HEK293 (cell line): ENCODE results near the gene IGFBP2.

Experiments used
- CTCF ChIA-PET: fragments of 350-600 bp; formaldehyde crosslinking; extraction: SDS; loops from one replicate; lab custom pipeline; 2021; ENCODE audit warnings: antibody characterized with exemption; lab: Yijun Ruan, JAX
- POLR2A ChIA-PET: fragments of 300-600 bp; formaldehyde crosslinking; extraction: SDS; loops from one replicate; lab custom pipeline; 2020; ENCODE audit warnings: antibody characterized with exemption, inconsistent platforms; lab: Yijun Ruan, JAX
- H3K27ac ChIP-seq: fragments of 200-500 bp; sonication (Bioruptor generic); 2 replicates; pipeline ENCODE4 v1.5.1; 2014; ENCODE audit warnings: low read depth, low read length, control low read depth, inconsistent platforms; ENCODE audit errors: extremely low read depth
- H3K36me3 ChIP-seq, 2 experiments: fragments of 200-500 bp in 1 of 2; sonication (Bioruptor generic) in 1 of 2; 1 replicate in 1 of 2; 2 replicates in 1 of 2; pipeline ENCODE4 v1.5.1; 2014 to 2017; ENCODE audit warnings: inconsistent platforms in 2 of 2, low read length in 2 of 2; ENCODE audit not compliant: control insufficient read depth in 2 of 2, insufficient read depth in 1 of 2
- H3K4me1 ChIP-seq: fragments of 200-500 bp; sonication (Bioruptor generic); 2 replicates; pipeline ENCODE4 v1.5.1; 2014; ENCODE audit warnings: mild to moderate bottlenecking, low read length, inconsistent platforms; ENCODE audit not compliant: control insufficient read depth, insufficient read depth
- H3K4me3 ChIP-seq: 2 replicates; pipeline ENCODE4 v1.5.1; 2011; ENCODE audit warnings: low read depth, mild to moderate bottlenecking, control low read depth, low read length, moderate library complexity
- H3K9me3 ChIP-seq: fragments of 200-500 bp; sonication (Bioruptor generic); 2 replicates; pipeline ENCODE4 v1.5.1; 2014; ENCODE audit warnings: low read depth, low read length, inconsistent platforms; ENCODE audit not compliant: control insufficient read depth, insufficient read depth
- BCL11B ChIP-seq: fragments of 450-650 bp; formaldehyde crosslinking; IDR thresholded peaks from 2 replicates; pipeline ENCODE4 v1.5.1; 2016; ENCODE audit warnings: low read depth, missing biosample characterization, missing genetic modification characterization
- EGR2 ChIP-seq: fragments of 450-650 bp; formaldehyde crosslinking; IDR thresholded peaks from 2 replicates; pipeline ENCODE4 v1.5.1; 2016; ENCODE audit warnings: low read depth, missing biosample characterization, missing genetic modification characterization
- GLIS1 ChIP-seq: fragments of 450-650 bp; formaldehyde crosslinking; IDR thresholded peaks from 2 replicates; pipeline ENCODE4 v1.5.1; 2016; ENCODE audit warnings: missing biosample characterization, missing genetic modification characterization
- HOXA7 ChIP-seq: sonication (generic); formaldehyde crosslinking; IDR thresholded peaks from 2 replicates; pipeline ENCODE4 v1.8.1; 2022; ENCODE audit warnings: missing genetic modification reagents, borderline replicate concordance
- KLF1 ChIP-seq: fragments of 450-650 bp; formaldehyde crosslinking; IDR thresholded peaks from 2 replicates; pipeline ENCODE4 v1.5.1; 2016; ENCODE audit warnings: missing biosample characterization, missing genetic modification characterization
- KLF7 ChIP-seq: fragments of 450-650 bp; formaldehyde crosslinking; IDR thresholded peaks from 2 replicates; pipeline ENCODE4 v1.5.1; 2016; ENCODE audit warnings: missing biosample characterization, missing genetic modification characterization, borderline replicate concordance
- MEIS1 ChIP-seq: sonication (generic); formaldehyde crosslinking; IDR thresholded peaks from 2 replicates; pipeline ENCODE4 v1.8.1; 2022; ENCODE audit warnings: missing genetic modification reagents, mild to moderate bottlenecking, borderline replicate concordance
- MYNN ChIP-seq: fragments of 450-650 bp; formaldehyde crosslinking; IDR thresholded peaks from 2 replicates; pipeline ENCODE4 v1.5.1; 2016; ENCODE audit warnings: missing biosample characterization, missing genetic modification characterization, borderline replicate concordance
- OVOL3 ChIP-seq: fragments of 450-650 bp; formaldehyde crosslinking; IDR thresholded peaks from 2 replicates; pipeline ENCODE4 v1.5.1; 2016; ENCODE audit warnings: missing biosample characterization, missing genetic modification characterization
- SCRT1 ChIP-seq: fragments of 450-650 bp; formaldehyde crosslinking; IDR thresholded peaks from 2 replicates; pipeline ENCODE4 v1.5.1; 2016; ENCODE audit warnings: missing biosample characterization, missing genetic modification characterization, borderline replicate concordance
- SP3 ChIP-seq: fragments of 450-650 bp; formaldehyde crosslinking; IDR thresholded peaks from 2 replicates; pipeline ENCODE4 v1.5.1; 2016; ENCODE audit warnings: missing biosample characterization, missing genetic modification characterization
- ZBTB21 ChIP-seq: fragments of 450-650 bp; formaldehyde crosslinking; IDR thresholded peaks from 2 replicates; pipeline ENCODE4 v1.5.1; 2017; ENCODE audit warnings: missing biosample characterization, missing genetic modification characterization
- ZBTB8A ChIP-seq: fragments of 450-650 bp; formaldehyde crosslinking; IDR thresholded peaks from 2 replicates; pipeline ENCODE4 v1.5.1; 2016; ENCODE audit warnings: missing biosample characterization, missing genetic modification characterization
- ZNF155 ChIP-seq: fragments of 450-650 bp; formaldehyde crosslinking; IDR thresholded peaks from 2 replicates; pipeline ENCODE4 v1.5.1; 2016; ENCODE audit warnings: missing biosample characterization, missing genetic modification characterization
- ZNF157 ChIP-seq: fragments of 450-650 bp; formaldehyde crosslinking; IDR thresholded peaks from 2 replicates; pipeline ENCODE4 v1.5.1; 2016; ENCODE audit warnings: missing biosample characterization, missing genetic modification characterization
- ZNF2 ChIP-seq: fragments of 450-650 bp; formaldehyde crosslinking; IDR thresholded peaks from 2 replicates; pipeline ENCODE4 v1.5.1; 2016; ENCODE audit warnings: missing biosample characterization, missing genetic modification characterization
- ZNF211 ChIP-seq: fragments of 450-650 bp; formaldehyde crosslinking; IDR thresholded peaks from 2 replicates; pipeline ENCODE4 v1.5.1; 2016; ENCODE audit warnings: low read depth, missing biosample characterization, missing genetic modification characterization
- ZNF239 ChIP-seq: fragments of 450-650 bp; formaldehyde crosslinking; IDR thresholded peaks from 2 replicates; pipeline ENCODE4 v1.5.1; 2016; ENCODE audit warnings: missing biosample characterization, missing genetic modification characterization
- ZNF335 ChIP-seq: fragments of 450-650 bp; formaldehyde crosslinking; conservative IDR thresholded peaks from 2 replicates; pipeline ENCODE4 v1.5.1; 2016; ENCODE audit warnings: missing biosample characterization, missing genetic modification characterization
- ZNF354C ChIP-seq: fragments of 450-650 bp; formaldehyde crosslinking; IDR thresholded peaks from 2 replicates; pipeline ENCODE4 v1.5.1; 2016; ENCODE audit warnings: missing biosample characterization, missing genetic modification characterization, low read depth, borderline replicate concordance
- ZNF391 ChIP-seq: fragments of 450-650 bp; formaldehyde crosslinking; IDR thresholded peaks from 2 replicates; pipeline ENCODE4 v1.5.1; 2016; ENCODE audit warnings: low read depth, missing biosample characterization, missing genetic modification characterization, borderline replicate concordance
- ZNF433 ChIP-seq: fragments of 450-650 bp; formaldehyde crosslinking; IDR thresholded peaks from 2 replicates; pipeline ENCODE4 v1.5.1; 2016; ENCODE audit warnings: missing biosample characterization, missing genetic modification characterization, low read depth
- ZNF544 ChIP-seq: fragments of 450-650 bp; formaldehyde crosslinking; IDR thresholded peaks from 2 replicates; pipeline ENCODE4 v1.5.0; 2017; ENCODE audit warnings: missing biosample characterization, missing genetic modification characterization
- ZNF629 ChIP-seq: fragments of 450-650 bp; formaldehyde crosslinking; IDR thresholded peaks from 2 replicates; pipeline ENCODE4 v1.5.1; 2017; ENCODE audit warnings: missing biosample characterization, missing genetic modification characterization
- ZNF677 ChIP-seq: fragments of 450-650 bp; IDR thresholded peaks from 2 replicates; pipeline ENCODE4 v1.5.0; 2018; ENCODE audit warnings: missing biosample characterization, mild to moderate bottlenecking, missing genetic modification characterization, moderate library complexity
- ZNF701 ChIP-seq: fragments of 450-650 bp; formaldehyde crosslinking; IDR thresholded peaks from 2 replicates; pipeline ENCODE4 v1.5.1; 2016; ENCODE audit warnings: missing biosample characterization, missing genetic modification characterization
- ZNF76 ChIP-seq: fragments of 450-650 bp; formaldehyde crosslinking; IDR thresholded peaks from 2 replicates; pipeline ENCODE4; 2016; ENCODE audit warnings: low read depth, missing biosample characterization, missing genetic modification characterization, borderline replicate concordance
- ZNF791 ChIP-seq: fragments of 450-650 bp; formaldehyde crosslinking; IDR thresholded peaks from 2 replicates; pipeline ENCODE4 v1.5.1; 2016; ENCODE audit warnings: missing biosample characterization, missing genetic modification characterization
- TF ChIP-seq, protein P1 (sequence below): fragments of 450-650 bp; formaldehyde crosslinking; IDR thresholded peaks from 2 replicates; pipeline ENCODE4 v1.5.1; 2017; ENCODE audit warnings: missing biosample characterization, mild to moderate bottlenecking, missing genetic modification characterization, moderate library complexity
- TF ChIP-seq, protein P2 (sequence below): fragments of 450-650 bp; formaldehyde crosslinking; IDR thresholded peaks from 2 replicates; pipeline ENCODE4; 2016; ENCODE audit warnings: missing biosample characterization, missing genetic modification characterization
- TF ChIP-seq, protein P3 (sequence below): fragments of 450-650 bp; IDR thresholded peaks from 2 replicates; pipeline ENCODE4 v1.5.1; 2018; ENCODE audit warnings: missing biosample characterization, missing genetic modification characterization
- TF ChIP-seq, protein P4 (sequence below): fragments of 450-650 bp; formaldehyde crosslinking; IDR thresholded peaks from 2 replicates; pipeline ENCODE4 v1.5.1; 2016; ENCODE audit warnings: missing biosample characterization, missing genetic modification characterization, low read depth
- TF ChIP-seq, protein P5 (sequence below): fragments of 450-650 bp; formaldehyde crosslinking; IDR thresholded peaks from 2 replicates; pipeline ENCODE4 v1.5.1; 2016; ENCODE audit warnings: missing biosample characterization, missing genetic modification characterization

IGFBP2 gene

DNA sequence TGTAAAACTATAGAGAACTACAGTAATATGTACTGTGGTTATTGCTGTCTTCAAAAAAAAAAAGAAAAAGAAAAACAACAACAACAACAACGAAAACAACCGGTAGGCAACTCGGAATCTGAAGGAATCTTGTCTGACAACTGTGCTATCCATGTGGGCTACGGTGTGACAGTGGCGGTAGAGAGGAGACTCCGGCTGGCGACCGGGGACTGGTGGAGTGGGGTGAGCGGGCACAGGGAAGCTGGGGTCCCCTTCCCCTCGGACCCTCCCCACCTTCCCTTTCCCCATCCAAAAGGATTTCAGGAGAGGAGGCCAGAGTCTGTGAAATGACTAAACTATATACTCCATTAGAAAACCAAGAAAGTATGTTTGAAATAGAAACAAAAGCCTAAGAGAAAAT lies 39.2 kb downstream of the IGFBP2 start:
- ChIA-PET CTCF (interaction anchor here (0.6 to 13.3 kb wide), 3 partner anchors 19 to 604 kb away, joined by 3 to 376 read pairs (median 6); no protein-coding TSS in a partner anchor), POLR2A (no interaction called here)

DNA sequence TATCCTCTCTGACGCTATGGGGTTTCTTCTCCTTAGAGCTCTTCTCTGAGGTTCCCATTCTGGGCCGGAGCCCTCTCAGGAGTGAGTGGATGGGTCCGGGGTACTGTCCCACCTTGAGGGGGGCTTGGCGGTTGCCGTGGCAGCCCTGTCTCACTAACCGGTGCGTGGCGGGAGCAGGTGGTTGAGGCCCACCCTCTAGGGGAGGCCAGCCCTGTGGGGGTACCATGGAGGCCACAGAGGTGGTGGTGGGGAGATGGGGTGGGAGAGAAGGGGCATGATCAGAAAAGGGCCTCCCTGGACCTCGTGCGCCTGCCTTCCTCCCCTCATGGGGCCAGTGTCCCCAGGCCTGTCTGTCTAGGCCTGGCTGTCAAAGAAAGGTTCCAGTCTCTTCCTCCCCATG lies 39.8 kb downstream of the IGFBP2 start:
- Histone ChIP-seq H3K36me3 (peaks cover 4 to 32% of the 10 kb centered on the region in 2 experiments; a peak in 1 of 3 replicates), H3K4me1 (no peaks in the 10 kb centered on the region), H3K9me3 (no peaks in the 10 kb centered on the region), H3K27ac (no peak overlapping the region), H3K4me3 (no peak overlapping the region)
- ChIA-PET CTCF (interaction anchor here (1.1 to 13.3 kb wide), 2 partner anchors 19 to 152 kb away, joined by 6 to 376 read pairs; no protein-coding TSS in a partner anchor), POLR2A (no interaction called here)
- TF ChIP-seq ZNF433 (tag by site-specific recombination) (no peak), SCRT1 (no peak), ZNF354C (tag by site-specific recombination) (no peak), ZNF2 (tag by site-specific recombination) (no peak), ZNF544 (tag by site-specific recombination) (no peak), HOXA7 (CRISPR knock-in tag) (no peak), ZNF791 (tag by site-specific recombination) (no peak), ZNF629 (tag by site-specific recombination) (no peak), EGR2 (tag by site-specific recombination) (no peak), ZNF391 (tag by site-specific recombination) (no peak), MYNN (no peak), KLF7 (tag by site-specific recombination) (no peak), SP3 (tag by site-specific recombination) (no peak), MEIS1 (CRISPR knock-in tag) (no peak), ZNF677 (no peak), ZBTB8A (tag by site-specific recombination) (no peak), ZNF701 (no peak)
- TF ChIP-seq, protein P1, sequence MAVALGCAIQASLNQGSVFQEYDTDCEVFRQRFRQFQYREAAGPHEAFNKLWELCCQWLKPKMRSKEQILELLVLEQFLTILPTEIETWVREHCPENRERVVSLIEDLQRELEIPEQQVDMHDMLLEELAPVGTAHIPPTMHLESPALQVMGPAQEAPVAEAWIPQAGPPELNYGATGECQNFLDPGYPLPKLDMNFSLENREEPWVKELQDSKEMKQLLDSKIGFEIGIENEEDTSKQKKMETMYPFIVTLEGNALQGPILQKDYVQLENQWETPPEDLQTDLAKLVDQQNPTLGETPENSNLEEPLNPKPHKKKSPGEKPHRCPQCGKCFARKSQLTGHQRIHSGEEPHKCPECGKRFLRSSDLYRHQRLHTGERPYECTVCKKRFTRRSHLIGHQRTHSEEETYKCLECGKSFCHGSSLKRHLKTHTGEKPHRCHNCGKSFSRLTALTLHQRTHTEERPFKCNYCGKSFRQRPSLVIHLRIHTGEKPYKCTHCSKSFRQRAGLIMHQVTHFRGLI: no peak
- TF ChIP-seq, protein P2, sequence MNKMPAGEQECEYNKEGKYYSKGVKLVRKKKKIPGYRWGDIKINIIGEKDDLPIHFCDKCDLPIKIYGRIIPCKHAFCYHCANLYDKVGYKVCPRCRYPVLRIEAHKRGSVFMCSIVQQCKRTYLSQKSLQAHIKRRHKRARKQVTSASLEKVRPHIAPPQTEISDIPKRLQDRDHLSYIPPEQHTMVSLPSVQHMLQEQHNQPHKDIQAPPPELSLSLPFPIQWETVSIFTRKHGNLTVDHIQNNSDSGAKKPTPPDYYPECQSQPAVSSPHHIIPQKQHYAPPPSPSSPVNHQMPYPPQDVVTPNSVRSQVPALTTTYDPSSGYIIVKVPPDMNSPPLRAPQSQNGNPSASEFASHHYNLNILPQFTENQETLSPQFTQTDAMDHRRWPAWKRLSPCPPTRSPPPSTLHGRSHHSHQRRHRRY (tag by site-specific recombination): no peak

More for the DNA sequence above, 39.2 kb downstream of the IGFBP2 start:
- peaks cover 4 to 27% of the 10 kb centered on the region in 2 experiments; a peak in 1 of 3 replicates for H3K36me3 ChIP-seq
- H3K4me3 ChIP-seq: no peak overlapping the region
- TF ChIP-seq, protein P3, sequence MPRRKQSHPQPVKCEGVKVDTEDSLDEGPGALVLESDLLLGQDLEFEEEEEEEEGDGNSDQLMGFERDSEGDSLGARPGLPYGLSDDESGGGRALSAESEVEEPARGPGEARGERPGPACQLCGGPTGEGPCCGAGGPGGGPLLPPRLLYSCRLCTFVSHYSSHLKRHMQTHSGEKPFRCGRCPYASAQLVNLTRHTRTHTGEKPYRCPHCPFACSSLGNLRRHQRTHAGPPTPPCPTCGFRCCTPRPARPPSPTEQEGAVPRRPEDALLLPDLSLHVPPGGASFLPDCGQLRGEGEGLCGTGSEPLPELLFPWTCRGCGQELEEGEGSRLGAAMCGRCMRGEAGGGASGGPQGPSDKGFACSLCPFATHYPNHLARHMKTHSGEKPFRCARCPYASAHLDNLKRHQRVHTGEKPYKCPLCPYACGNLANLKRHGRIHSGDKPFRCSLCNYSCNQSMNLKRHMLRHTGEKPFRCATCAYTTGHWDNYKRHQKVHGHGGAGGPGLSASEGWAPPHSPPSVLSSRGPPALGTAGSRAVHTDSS (tag by site-specific recombination): no peak
- no peak for TF ChIP-seq GLIS1
- TF ChIP-seq ZNF629 (tag by site-specific recombination): no peak
- TF ChIP-seq, protein P4, sequence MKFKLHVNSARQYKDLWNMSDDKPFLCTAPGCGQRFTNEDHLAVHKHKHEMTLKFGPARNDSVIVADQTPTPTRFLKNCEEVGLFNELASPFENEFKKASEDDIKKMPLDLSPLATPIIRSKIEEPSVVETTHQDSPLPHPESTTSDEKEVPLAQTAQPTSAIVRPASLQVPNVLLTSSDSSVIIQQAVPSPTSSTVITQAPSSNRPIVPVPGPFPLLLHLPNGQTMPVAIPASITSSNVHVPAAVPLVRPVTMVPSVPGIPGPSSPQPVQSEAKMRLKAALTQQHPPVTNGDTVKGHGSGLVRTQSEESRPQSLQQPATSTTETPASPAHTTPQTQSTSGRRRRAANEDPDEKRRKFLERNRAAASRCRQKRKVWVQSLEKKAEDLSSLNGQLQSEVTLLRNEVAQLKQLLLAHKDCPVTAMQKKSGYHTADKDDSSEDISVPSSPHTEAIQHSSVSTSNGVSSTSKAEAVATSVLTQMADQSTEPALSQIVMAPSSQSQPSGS (tag by site-specific recombination): no peak
- no peak for TF ChIP-seq ZNF211 (tag by site-specific recombination)
- no peak for TF ChIP-seq ZNF335 (tag by site-specific recombination)
- no peak for TF ChIP-seq SCRT1
- no peak for TF ChIP-seq BCL11B (tag by site-specific recombination)
- no peak for TF ChIP-seq OVOL3 (tag by site-specific recombination)
- TF ChIP-seq KLF1 (tag by site-specific recombination): no peak
- TF ChIP-seq, protein P5, sequence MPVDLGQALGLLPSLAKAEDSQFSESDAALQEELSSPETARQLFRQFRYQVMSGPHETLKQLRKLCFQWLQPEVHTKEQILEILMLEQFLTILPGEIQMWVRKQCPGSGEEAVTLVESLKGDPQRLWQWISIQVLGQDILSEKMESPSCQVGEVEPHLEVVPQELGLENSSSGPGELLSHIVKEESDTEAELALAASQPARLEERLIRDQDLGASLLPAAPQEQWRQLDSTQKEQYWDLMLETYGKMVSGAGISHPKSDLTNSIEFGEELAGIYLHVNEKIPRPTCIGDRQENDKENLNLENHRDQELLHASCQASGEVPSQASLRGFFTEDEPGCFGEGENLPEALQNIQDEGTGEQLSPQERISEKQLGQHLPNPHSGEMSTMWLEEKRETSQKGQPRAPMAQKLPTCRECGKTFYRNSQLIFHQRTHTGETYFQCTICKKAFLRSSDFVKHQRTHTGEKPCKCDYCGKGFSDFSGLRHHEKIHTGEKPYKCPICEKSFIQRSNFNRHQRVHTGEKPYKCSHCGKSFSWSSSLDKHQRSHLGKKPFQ (tag by site-specific recombination): no peak
- TF ChIP-seq ZNF155 (tag by site-specific recombination): no peak
- TF ChIP-seq ZNF157 (tag by site-specific recombination): no peak
- TF ChIP-seq ZNF76 (tag by site-specific recombination): no peak
- TF ChIP-seq ZBTB21 (tag by site-specific recombination): no peak
- no peak for TF ChIP-seq ZNF239 (tag by site-specific recombination)
- TF ChIP-seq, all 188 proteins: peak for 0
- Histone ChIP-seq H3K9me3 (no peaks in the 10 kb centered on the region), H3K27ac (no peak overlapping the region), H3K4me1 (no peaks in the 10 kb centered on the region)
